Uterus (tissue), 4 donors: ENCODE results near the gene EHMT1. TPM values are rescaled to one million over a fixed set of nuclear protein-coding genes. Genes with fewer than 3 reads are reported as not detected.

Experiments
- DNase-seq, 2 donors: peaks; one replicate each; pipeline ENCODE4 v3.0.0-alpha.2; 2019 to 2020
- H3K27ac ChIP-seq, 2 donors: fragments of 200-600 bp; sonication (generic); 1 replicate in 1 of 2; 2 replicates in 1 of 2; pipeline ENCODE4 v1.5.1; 2016 to 2018
- H3K27me3 ChIP-seq, 2 donors: fragments of 200-600 bp; sonication (generic); one replicate each; pipeline ENCODE4 v1.5.1; 2018 to 2019; ENCODE audit warnings: control low read depth in 1 of 2
- H3K36me3 ChIP-seq, 2 donors: fragments of 200-600 bp; sonication (generic); one replicate each; pipeline ENCODE4 v1.5.1; 2019; ENCODE audit warnings: control low read depth in 1 of 2
- H3K4me1 ChIP-seq, 2 donors: fragments of 200-600 bp; sonication (generic); one replicate each; pipeline ENCODE4 v1.5.1; 2018 to 2019; ENCODE audit warnings: control low read depth in 1 of 2
- H3K4me3 ChIP-seq, 2 donors: fragments of 200-600 bp; sonication (generic); 1 replicate in 1 of 2; 2 replicates in 1 of 2; pipeline ENCODE4 v1.5.1; 2018 to 2019; ENCODE audit warnings: mild to moderate bottlenecking in 1 of 2
- H3K9me3 ChIP-seq, 2 donors: fragments of 200-600 bp; sonication (generic); one replicate each; pipeline ENCODE4 v1.5.1; 2019; ENCODE audit warnings: control low read depth in 1 of 2
- CTCF ChIP-seq, 4 experiments: fragments of 200-600 bp in 2 of 4; fragments of 450-650 bp in 2 of 4; sonication (generic) in 2 of 4; IDR thresholded peaks; one replicate each; pipeline ENCODE4 v1.5.1; 2016 to 2019; ENCODE audit warnings: antibody characterized with exemption in 4 of 4, mild to moderate bottlenecking in 2 of 4, moderate library complexity in 1 of 4
- POLR2A ChIP-seq, 2 donors: fragments of 450-650 bp; IDR thresholded peaks; one replicate each; pipeline ENCODE4 v1.6.1; 2016; ENCODE audit warnings: antibody characterized with exemption in 2 of 2, mild to moderate bottlenecking in 1 of 2, moderate library complexity in 1 of 2
- intact Hi-C: fragments of 100-400 bp; cut with DNase I; formaldehyde crosslinking; loops from one replicate; pipeline ENCODE4 v1.15.1; 2023; ENCODE audit warnings: low total_unique reads
- total RNA-seq, 4 donors: library from RNA; depleted of rRNA in 3 of 4; stranded (reverse); fragments of >200 nt in 3 of 4; gene quantifications; one replicate each; pipeline versions ENCODE4 v1.1.0 to v1.2.4, GENCODE V29; 2014 to 2023
- donor health status: DM: yes; HTN: yes; CAD: no.

Gene EHMT1
- total RNA-seq, 4 donors from 2014 or later = 32.6 to 109 (median 74.9) TPM

GRCh38 chr9:137632230-137633161 is 13.7 kb downstream of the EHMT1 start:
- TF ChIP-seq CTCF (IDR thresholded peaks at IDR 0.05) (no peak), POLR2A (IDR thresholded peaks at IDR 0.05) (no peak)
- DNase-seq = no peak
- Histone ChIP-seq H3K4me3 (no peak overlapping the region), H3K9me3 (no peaks in the 10 kb centered on the region), H3K27me3 (no peaks in the 10 kb centered on the region), H3K27ac (no peak overlapping the region), H3K4me1 (peaks cover 0 to 9% of the 10 kb centered on the region in 2 donors), H3K36me3 (no peaks in the 10 kb centered on the region)
- intact Hi-C loops = no loop called here

- intact Hi-C loops = no loop called here
- Histone ChIP-seq H3K36me3 (no peaks in the 10 kb centered on the region), H3K9me3 (no peaks in the 10 kb centered on the region), H3K4me1 (no peaks in the 10 kb centered on the region), H3K4me3 (no peak overlapping the region), H3K27ac (no peak overlapping the region), H3K27me3 (no peaks in the 10 kb centered on the region)
- TF ChIP-seq POLR2A (IDR thresholded peaks at IDR 0.05) = no peak
- no peak for TF ChIP-seq CTCF (IDR thresholded peaks at IDR 0.05)
- DNase-seq = no peak
Measured at GRCh38 chr9:137634016-137634415, 15.2 kb downstream of the EHMT1 start.

- no peaks in the 10 kb centered on the region for H3K9me3 ChIP-seq
- DNase-seq = no peak
- no peak overlapping the region for H3K4me3 ChIP-seq
- H3K27me3 ChIP-seq = no peaks in the 10 kb centered on the region
- H3K36me3 ChIP-seq = no peaks in the 10 kb centered on the region
- no peak overlapping the region for H3K27ac ChIP-seq
- no peaks in the 10 kb centered on the region for H3K4me1 ChIP-seq
- TF ChIP-seq CTCF (IDR thresholded peaks at IDR 0.05) = no peak
- no peak for TF ChIP-seq POLR2A (IDR thresholded peaks at IDR 0.05)
- intact Hi-C loops = no loop called here
Measured at GRCh38 chr9:137638680-137639079, 19.9 kb downstream of the EHMT1 start.

GRCh38 chr9:137639303-137640051 is 20.7 kb downstream of the EHMT1 start:
- Histone ChIP-seq H3K36me3 (no peaks in the 10 kb centered on the region), H3K27me3 (no peaks in the 10 kb centered on the region), H3K4me1 (no peaks in the 10 kb centered on the region), H3K27ac (no peak overlapping the region), H3K9me3 (no peaks in the 10 kb centered on the region), H3K4me3 (peak overlapping the region in 1 of 2 donors; percentile 13)
- no peak for DNase-seq
- TF ChIP-seq POLR2A (IDR thresholded peaks at IDR 0.05) (no peak), CTCF (IDR thresholded peaks at IDR 0.05) (no peak)
- intact Hi-C loops = no loop called here

- Histone ChIP-seq H3K27me3 (no peaks in the 10 kb centered on the region), H3K9me3 (no peaks in the 10 kb centered on the region), H3K4me3 (no peak overlapping the region), H3K4me1 (no peaks in the 10 kb centered on the region), H3K27ac (no peak overlapping the region), H3K36me3 (no peaks in the 10 kb centered on the region)
- TF ChIP-seq POLR2A (IDR thresholded peaks at IDR 0.05) (no peak), CTCF (IDR thresholded peaks at IDR 0.05) (no peak)
- intact Hi-C loops = no loop called here
- DNase-seq = no peak
Measured at GRCh38 chr9:137640862-137641261, 22.1 kb downstream of the EHMT1 start.
